K562 (cell line): ENCODE measurements around the gene DLGAP1. TPM values are rescaled to one million over a fixed set of nuclear protein-coding genes. Genes with fewer than 3 reads are reported as not detected.

Source experiments
- BRD9 ChIP-seq: fragments of 450-650 bp; IDR thresholded peaks from 2 replicates; pipeline ENCODE4 v1.6.1; 2018; ENCODE audit warnings: low read depth; ENCODE audit not compliant: partially characterized antibody
- CHCHD3 ChIP-seq: fragments of 250-450 bp; sonication (Bioruptor Pico); IDR thresholded peaks from 2 replicates; pipeline ENCODE4 v2.1.2; 2022; ENCODE audit warnings: mild to moderate bottlenecking
- DDX20 ChIP-seq: fragments of 450-650 bp; IDR thresholded peaks from 2 replicates; pipeline ENCODE4 v1.6.1; 2016; ENCODE audit warnings: missing genetic modification characterization, low read depth, mild to moderate bottlenecking, missing compliant biosample characterization, moderate library complexity
- GATAD2B ChIP-seq: fragments of 450-650 bp; IDR thresholded peaks from 2 replicates; pipeline ENCODE4 v1.6.1; 2017; ENCODE audit warnings: mild to moderate bottlenecking, borderline replicate concordance
- HBP1 ChIP-seq: fragments of 450-650 bp; formaldehyde crosslinking; IDR thresholded peaks from 2 replicates; pipeline ENCODE4 v1.4.0; 2022; ENCODE audit warnings: missing genetic modification characterization
- HDAC2 ChIP-seq: fragments of 450-650 bp; IDR thresholded peaks from 2 replicates; pipeline ENCODE4 v1.6.1; 2016; ENCODE audit warnings: mild to moderate bottlenecking
- HDAC6 ChIP-seq: IDR thresholded peaks from 2 replicates; pipeline ENCODE4 v1.6.1; 2012; ENCODE audit warnings: low read depth, mild to moderate bottlenecking, control low read depth, inconsistent platforms, low read length, moderate library complexity
- HNRNPH1 ChIP-seq: fragments of 200-400 bp; formaldehyde crosslinking; optimal IDR thresholded peaks from 2 replicates; pipeline ENCODE3; 2017; ENCODE audit warnings: low read depth, mild to moderate bottlenecking, low read length, moderate library complexity
- HNRNPUL1 ChIP-seq: fragments of 200-400 bp; formaldehyde crosslinking; IDR thresholded peaks from 2 replicates; pipeline ENCODE4 v1.6.1; 2017; ENCODE audit warnings: low read length
- IRF1 ChIP-seq: sonication (generic); formaldehyde crosslinking; IDR thresholded peaks from 2 replicates; pipeline ENCODE4 v1.8.0; 2022; ENCODE audit warnings: missing genetic modification reagents, mild to moderate bottlenecking, borderline replicate concordance
- MTF1 ChIP-seq: fragments of 250-450 bp; sonication (Bioruptor Pico); IDR thresholded peaks from 2 replicates; pipeline ENCODE4 v1.9.0; 2021; ENCODE audit warnings: moderate library complexity, mild to moderate bottlenecking, inconsistent platforms, borderline replicate concordance
- NCOA6 ChIP-seq: fragments of 450-650 bp; IDR thresholded peaks from 2 replicates; pipeline ENCODE4 v1.6.1; 2017; ENCODE audit warnings: mild to moderate bottlenecking
- NFXL1 ChIP-seq: fragments of 450-650 bp; formaldehyde crosslinking; IDR thresholded peaks from 2 replicates; pipeline ENCODE4 v1.4.0; 2021; ENCODE audit warnings: mild to moderate bottlenecking
- PKNOX1 ChIP-seq: fragments of 450-650 bp; IDR thresholded peaks from 2 replicates; pipeline ENCODE4 v1.6.1; 2016
- RNF2 ChIP-seq: sonication (generic); IDR thresholded peaks from 2 replicates; pipeline ENCODE4 v1.6.1; 2016
- SMARCE1 ChIP-seq: fragments of 450-650 bp; IDR thresholded peaks from 2 replicates; pipeline ENCODE4 v1.7.1; 2016; ENCODE audit warnings: mild to moderate bottlenecking
- SNRNP70 ChIP-seq: fragments of 200-400 bp; formaldehyde crosslinking; optimal IDR thresholded peaks from 2 replicates; pipeline ENCODE3; 2017; ENCODE audit warnings: low read depth, low read length
- TOE1 ChIP-seq, 2 experiments: fragments of 450-650 bp in 1 of 2; sonication (generic) in 1 of 2; formaldehyde crosslinking in 1 of 2; IDR thresholded peaks; 2 replicates each; pipeline versions ENCODE4 v1.7.1 to v1.8.0; 2016 to 2022; ENCODE audit warnings: borderline replicate concordance in 2 of 2, mild to moderate bottlenecking in 2 of 2, antibody characterized with exemption in 1 of 2, inconsistent platforms in 1 of 2, low read depth in 1 of 2, missing genetic modification reagents in 1 of 2, moderate library complexity in 1 of 2
- VEZF1 ChIP-seq: fragments of 200-800 bp; sonication (Bioruptor generic); IDR thresholded peaks from 2 replicates; pipeline ENCODE4 v1.6.1; 2017; ENCODE audit warnings: missing genetic modification characterization, missing compliant biosample characterization
- ZBTB11 ChIP-seq, 3 experiments: fragments of 200-800 bp in 1 of 3; fragments of 250-450 bp in 1 of 3; fragments of 450-650 bp in 1 of 3; sonication (Bioruptor Pico) in 1 of 3; sonication (Bioruptor generic) in 1 of 3; formaldehyde crosslinking in 1 of 3; IDR thresholded peaks; 2 replicates each; pipeline versions ENCODE4 v1.6.1 to v1.8.0; 2016 to 2022; ENCODE audit warnings: mild to moderate bottlenecking in 2 of 3, missing genetic modification characterization in 2 of 3, missing compliant biosample characterization in 1 of 3, moderate library complexity in 1 of 3
- ZNF217 ChIP-seq: sonication (generic); formaldehyde crosslinking; IDR thresholded peaks from 2 replicates; pipeline ENCODE4 v1.8.0; 2022; ENCODE audit warnings: mild to moderate bottlenecking, missing genetic modification reagents
- polyA plus RNA-seq, 8 experiments: library from polyadenylated mRNA; depleted of rRNA in 4 of 8; stranded (reverse) in 5 of 8; unstranded in 3 of 8; fragments of >200 nt; fragmentation: Nextera tagmentation in 2 of 8; fragmentation: Illumina TruSeq in 1 of 8; extraction: Ambion mirVana in 2 of 8; extraction: Trizol in 1 of 8; gene quantifications; 2 replicates each; pipeline versions ENCODE4 v1.2.1 to v1.2.3, GENCODE V29; 2011 to 2014; ENCODE audit warnings: inconsistent platforms in 1 of 8, missing spikeins in 1 of 8
- total RNA-seq, 7 experiments: library from RNA; depleted of rRNA in 6 of 7; stranded (reverse); fragments of >200 nt in 6 of 7; fragmentation: Illumina TruSeq in 2 of 7; extraction: Trizol in 2 of 7; gene quantifications; 2 replicates each; pipeline versions ENCODE4 v1.2.1 to v1.2.3, GENCODE V29; 2011 to 2021; ENCODE audit warnings: low replicate concordance in 1 of 7

The DLGAP1 gene
- total and polyA plus RNA-seq, 9 of the 15 experiments (the other 6 are each of a cell fraction or from before 2014, with no cell fraction given): 0.04 to 0.22 (median 0.08) TPM

- TF ChIP-seq SMARCE1: no peak
- no peak for TF ChIP-seq VEZF1 (CRISPR knock-in tag)
- TF ChIP-seq MTF1 (CRISPR knock-in tag): no peak
- TF ChIP-seq RNF2: no peak
- TF ChIP-seq BRD9: no peak
- no peak for TF ChIP-seq ZNF217 (CRISPR knock-in tag)
- no peak; the same call in 1 of the 2 replicates for TF ChIP-seq NFXL1 (CRISPR knock-in tag)
- TF ChIP-seq IRF1: no peak
- TF ChIP-seq HDAC6: no peak
- no peak for TF ChIP-seq HDAC2
- TF ChIP-seq ZBTB11 (CRISPR knock-in tag; IDR thresholded peaks at IDR 0.05): no peak
- TF ChIP-seq SNRNP70: no peak
- TF ChIP-seq DDX20 (tag): no peak; the same call in none of the 2 replicates
- TF ChIP-seq PKNOX1: no peak
- TF ChIP-seq GATAD2B: no peak
- no peak for TF ChIP-seq CHCHD3
- no peak for TF ChIP-seq TOE1 (IDR thresholded peaks at IDR 0.05; ENCODE audit: borderline replicate concordance)
- TF ChIP-seq TOE1 (CRISPR knock-in tag; IDR thresholded peaks at IDR 0.05; ENCODE audit: borderline replicate concordance, low read depth): no peak
- no peak for TF ChIP-seq HNRNPH1
- TF ChIP-seq HNRNPUL1: no peak
- no peak for TF ChIP-seq HBP1
- no peak for TF ChIP-seq NCOA6
These were observed 849.1 kb downstream of the DLGAP1 start (continued) for GRCh38 chr18:3605954-3606443.
